DND-41 (cell line): ENCODE measurements around the gene WDR81.

Experiments
- EZH2 ChIP-seq: IDR thresholded peaks from 3 replicates; pipeline ENCODE4 v1.6.1; 2012; ENCODE audit warnings: borderline replicate concordance, low read depth, mild to moderate bottlenecking, moderate library complexity, low read length, inconsistent platforms; ENCODE audit not compliant: severe bottlenecking
- TF ChIP-seq, protein P1 (sequence below): IDR thresholded peaks from 2 replicates; pipeline ENCODE4 v1.5.1; 2012; ENCODE audit warnings: borderline replicate concordance, low read length, moderate library complexity, mild to moderate bottlenecking; ENCODE audit not compliant: poor library complexity, severe bottlenecking; ENCODE audit errors: extremely low read depth

DNA sequence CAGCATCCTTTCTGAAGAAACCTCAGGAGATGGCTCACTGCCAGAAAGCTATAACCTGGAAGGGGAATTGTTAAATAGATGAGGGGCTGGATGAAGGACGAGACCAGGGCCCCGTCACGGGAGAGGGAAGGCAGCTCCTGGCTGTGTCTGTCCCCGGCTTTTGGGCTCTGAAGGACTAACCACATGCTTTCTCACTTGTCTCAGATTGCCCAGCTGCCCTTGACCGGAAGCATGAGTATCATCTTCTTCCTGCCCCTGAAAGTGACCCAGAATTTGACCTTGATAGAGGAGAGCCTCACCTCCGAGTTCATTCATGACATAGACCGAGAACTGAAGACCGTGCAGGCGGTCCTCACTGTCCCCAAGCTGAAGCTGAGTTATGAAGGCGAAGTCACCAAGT, 51.8 kb downstream of the WDR81 start:
- TF ChIP-seq, protein P1, sequence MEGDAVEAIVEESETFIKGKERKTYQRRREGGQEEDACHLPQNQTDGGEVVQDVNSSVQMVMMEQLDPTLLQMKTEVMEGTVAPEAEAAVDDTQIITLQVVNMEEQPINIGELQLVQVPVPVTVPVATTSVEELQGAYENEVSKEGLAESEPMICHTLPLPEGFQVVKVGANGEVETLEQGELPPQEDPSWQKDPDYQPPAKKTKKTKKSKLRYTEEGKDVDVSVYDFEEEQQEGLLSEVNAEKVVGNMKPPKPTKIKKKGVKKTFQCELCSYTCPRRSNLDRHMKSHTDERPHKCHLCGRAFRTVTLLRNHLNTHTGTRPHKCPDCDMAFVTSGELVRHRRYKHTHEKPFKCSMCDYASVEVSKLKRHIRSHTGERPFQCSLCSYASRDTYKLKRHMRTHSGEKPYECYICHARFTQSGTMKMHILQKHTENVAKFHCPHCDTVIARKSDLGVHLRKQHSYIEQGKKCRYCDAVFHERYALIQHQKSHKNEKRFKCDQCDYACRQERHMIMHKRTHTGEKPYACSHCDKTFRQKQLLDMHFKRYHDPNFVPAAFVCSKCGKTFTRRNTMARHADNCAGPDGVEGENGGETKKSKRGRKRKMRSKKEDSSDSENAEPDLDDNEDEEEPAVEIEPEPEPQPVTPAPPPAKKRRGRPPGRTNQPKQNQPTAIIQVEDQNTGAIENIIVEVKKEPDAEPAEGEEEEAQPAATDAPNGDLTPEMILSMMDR, result no peak
- no peak for TF ChIP-seq EZH2
